GM12873 (cell line): ENCODE results near the gene MYOG.

Source experiments
- TF ChIP-seq, protein P1 (sequence below): IDR thresholded peaks from 2 replicates; pipeline ENCODE4 v1.5.1; 2012; ENCODE audit warnings: low read depth, mild to moderate bottlenecking, moderate library complexity, low read length, control low read depth; ENCODE audit not compliant: insufficient read depth; ENCODE audit errors: missing control alignments

The MYOG gene

DNA sequence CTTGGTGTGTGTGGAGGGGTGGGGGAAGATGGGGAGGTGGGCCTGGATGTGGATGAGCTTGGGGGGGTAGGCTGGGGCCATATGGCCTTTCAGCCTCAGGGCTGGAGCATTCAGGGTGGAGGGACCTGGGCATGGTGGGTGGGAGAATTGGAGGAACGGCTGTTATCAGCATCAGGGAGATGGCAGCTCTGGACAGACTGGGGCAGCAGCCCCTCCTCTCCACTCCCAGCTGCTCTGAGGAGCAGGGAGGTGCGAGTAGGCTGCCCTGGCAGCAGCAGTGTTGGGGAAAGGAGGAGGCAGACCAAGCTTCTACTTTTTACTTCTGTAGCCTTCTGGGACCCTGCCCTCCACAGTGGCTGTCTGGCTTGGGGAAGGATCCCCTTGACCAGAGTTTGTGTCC lies 49.3 kb downstream of the MYOG start:
- TF ChIP-seq, protein P1, sequence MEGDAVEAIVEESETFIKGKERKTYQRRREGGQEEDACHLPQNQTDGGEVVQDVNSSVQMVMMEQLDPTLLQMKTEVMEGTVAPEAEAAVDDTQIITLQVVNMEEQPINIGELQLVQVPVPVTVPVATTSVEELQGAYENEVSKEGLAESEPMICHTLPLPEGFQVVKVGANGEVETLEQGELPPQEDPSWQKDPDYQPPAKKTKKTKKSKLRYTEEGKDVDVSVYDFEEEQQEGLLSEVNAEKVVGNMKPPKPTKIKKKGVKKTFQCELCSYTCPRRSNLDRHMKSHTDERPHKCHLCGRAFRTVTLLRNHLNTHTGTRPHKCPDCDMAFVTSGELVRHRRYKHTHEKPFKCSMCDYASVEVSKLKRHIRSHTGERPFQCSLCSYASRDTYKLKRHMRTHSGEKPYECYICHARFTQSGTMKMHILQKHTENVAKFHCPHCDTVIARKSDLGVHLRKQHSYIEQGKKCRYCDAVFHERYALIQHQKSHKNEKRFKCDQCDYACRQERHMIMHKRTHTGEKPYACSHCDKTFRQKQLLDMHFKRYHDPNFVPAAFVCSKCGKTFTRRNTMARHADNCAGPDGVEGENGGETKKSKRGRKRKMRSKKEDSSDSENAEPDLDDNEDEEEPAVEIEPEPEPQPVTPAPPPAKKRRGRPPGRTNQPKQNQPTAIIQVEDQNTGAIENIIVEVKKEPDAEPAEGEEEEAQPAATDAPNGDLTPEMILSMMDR, result no peak

DNA sequence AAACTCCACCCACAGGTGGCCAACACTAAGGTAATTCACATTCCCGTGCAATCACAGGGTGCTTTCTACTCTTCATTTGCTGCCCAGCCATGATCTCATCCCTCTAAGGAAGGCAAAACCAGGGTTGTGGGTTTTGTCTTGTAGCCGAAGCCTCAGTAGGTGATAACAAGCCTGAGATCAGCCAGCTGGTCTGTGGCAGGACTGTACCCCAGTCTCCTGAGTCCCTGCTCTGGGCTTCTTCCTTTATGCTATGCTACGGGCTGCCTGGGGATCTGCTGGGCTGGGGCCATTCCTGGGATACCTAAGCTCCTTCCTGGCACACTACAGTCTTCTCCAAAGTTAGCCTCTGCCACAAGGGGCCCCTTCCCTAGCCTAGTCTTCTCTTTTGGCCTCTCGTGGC lies 49.7 kb downstream of the MYOG start:
- TF ChIP-seq, protein P1, result no peak

DNA sequence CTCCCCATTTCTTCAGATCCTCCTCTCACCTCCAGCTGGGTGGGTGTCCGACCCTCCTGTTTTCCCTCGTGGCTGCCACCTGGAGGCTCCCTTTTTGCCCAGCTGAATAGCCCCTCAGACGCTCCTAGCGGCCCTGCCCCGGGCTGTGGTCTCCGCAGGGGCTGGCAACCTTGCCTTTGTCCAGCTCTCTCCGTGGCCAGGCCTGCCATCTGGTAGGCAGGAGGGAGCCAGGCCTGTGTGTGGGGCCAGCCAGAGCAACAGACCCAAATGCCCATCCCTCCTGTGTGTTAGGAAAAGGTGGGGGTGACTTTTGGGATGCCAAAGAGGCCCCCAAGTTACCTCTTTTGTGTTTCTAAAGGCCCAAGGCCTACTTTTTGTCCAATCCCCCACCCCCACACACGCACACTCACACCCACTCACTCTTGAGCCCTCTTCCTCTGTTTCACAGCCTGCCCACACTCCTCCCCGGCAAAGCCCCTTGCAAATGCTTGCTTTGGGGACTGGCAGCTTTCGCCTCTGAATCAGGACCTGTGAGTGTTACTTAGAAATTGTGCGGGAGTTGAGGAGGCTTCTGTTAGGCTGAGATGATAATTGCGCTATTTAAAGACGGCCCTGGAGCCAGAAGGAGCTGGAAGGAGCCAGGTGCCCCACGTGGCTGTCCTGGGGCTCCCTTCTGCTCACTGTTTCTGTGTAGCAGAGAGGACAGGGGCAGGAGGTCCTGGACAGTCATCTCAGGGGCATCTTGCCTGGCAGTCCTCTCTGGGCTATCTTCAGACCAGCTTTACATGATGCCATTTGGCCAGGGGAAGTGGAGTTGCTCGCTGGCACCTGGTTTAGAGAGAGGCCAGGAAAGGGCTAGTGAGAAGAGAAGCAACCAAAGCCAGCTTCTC lies 50.5 kb downstream of the MYOG start:
- TF ChIP-seq, protein P1, result no peak

DNA sequence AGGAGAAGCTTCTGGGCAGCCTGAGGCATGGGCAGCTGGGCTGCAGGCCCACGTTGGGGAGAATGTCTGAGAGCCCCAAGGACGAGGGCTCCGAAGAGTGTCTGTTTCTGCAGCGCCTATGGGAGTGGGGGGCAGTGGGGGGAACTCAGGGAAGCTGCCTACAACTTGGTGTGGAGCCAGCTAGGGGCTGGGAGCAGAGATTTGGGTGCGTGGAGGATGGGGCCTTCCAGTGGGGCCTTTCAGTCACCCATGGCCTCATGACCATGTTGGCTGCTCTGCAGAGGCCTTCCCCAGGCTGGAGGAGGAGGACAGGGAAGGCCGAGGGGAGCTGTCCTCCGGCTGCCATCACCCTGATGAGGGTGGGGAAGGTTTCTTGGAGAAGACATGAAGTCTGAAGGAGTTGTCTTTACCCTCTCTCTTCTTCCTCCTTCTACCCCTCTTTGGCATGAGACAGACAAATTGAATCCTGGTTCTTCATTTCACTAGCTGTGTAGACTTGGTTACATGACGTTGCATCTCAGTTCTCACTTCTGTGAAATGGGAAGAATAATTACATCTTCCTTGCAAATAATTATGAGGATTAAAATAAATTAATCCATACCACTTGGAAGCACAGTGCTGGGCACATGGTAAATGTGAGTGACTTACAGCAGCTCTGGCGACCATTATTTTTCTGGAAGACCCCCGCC lies 51.2 kb downstream of the MYOG start:
- TF ChIP-seq, protein P1, result no peak

DNA sequence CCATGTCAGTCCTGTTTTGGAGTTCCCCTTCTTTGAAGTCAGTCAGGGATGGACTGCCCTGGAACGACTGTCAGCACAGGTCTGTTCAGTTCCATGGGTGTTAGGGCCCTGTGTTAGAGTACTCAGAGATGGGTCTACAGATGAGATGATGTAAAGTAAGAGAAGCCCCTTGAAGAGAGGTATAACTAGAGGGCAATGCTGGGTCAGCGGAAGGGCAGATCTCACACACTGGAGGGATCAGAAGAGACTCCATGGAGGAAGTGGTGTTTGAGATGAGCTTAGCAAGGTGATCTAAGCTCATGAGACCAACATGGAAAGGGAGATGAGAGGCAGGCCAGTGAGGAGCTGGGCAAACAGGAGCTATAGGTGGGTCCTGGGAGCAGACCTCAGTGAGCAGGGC lies 51.9 kb downstream of the MYOG start:
- TF ChIP-seq, protein P1, result no peak

DNA sequence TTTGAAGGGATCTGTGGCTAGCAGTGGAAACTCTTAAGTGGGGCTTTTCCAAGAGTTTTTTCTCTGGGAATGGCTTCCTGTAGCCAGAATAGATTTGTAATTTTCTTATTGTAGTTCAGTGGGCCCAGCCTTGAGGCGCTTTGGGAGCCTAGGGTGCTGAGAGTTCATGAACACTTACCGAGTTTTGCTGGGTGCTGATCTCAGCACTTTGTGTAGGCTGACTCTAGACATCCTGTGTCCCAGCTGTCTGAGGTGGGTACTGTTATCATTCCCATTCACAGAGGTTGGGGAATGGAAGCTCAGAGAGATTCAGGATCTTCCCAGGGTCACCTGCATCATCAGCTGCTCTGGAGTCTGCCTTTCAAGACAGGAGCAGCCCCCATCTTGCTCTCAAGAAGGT lies 52.5 kb downstream of the MYOG start:
- TF ChIP-seq, protein P1, result no peak
